Measurements from ENCODE around the gene PACRG. TPM values are rescaled to one million over a fixed set of nuclear protein-coding genes. Genes with fewer than 3 reads are reported as not detected.
A peak's percentile ranks its signal among the peaks of the same experiment; 100 is the strongest.
"Not testable (repeated sequence)": the region's sequence is repeated elsewhere in the genome, so short reads cannot be mapped to it uniquely, and the experiment has no call there.

Gene PACRG
- polyA plus RNA-seq (0.11 to 0.61 TPM (median 0.31 TPM) in 3 replicates), polyA minus RNA-seq (not detected in 3 replicates)
- not detected for polyA plus RNA-seq (2011; ENCODE audit: low read depth)
- 0.12 and 0.19 TPM in 2 replicates for polyA plus RNA-seq (2011; cell fraction: cytosol; rRNA removed)
- 0.13 and 0.41 TPM in 2 replicates for polyA plus RNA-seq (2011; cell fraction: nucleus; rRNA removed)
- polyA plus RNA-seq (2012; ENCODE audit: low replicate concordance): 0.44 TPM in 1 of 2 replicates, not detected in the other
- not detected for polyA minus RNA-seq (2011; cell fraction: cytosol; rRNA and poly(A)+ RNA removed)
- 2.3 TPM in 1 of 2 replicates, not detected in the other for polyA minus RNA-seq (2011; cell fraction: nucleus; rRNA and poly(A)+ RNA removed)

- peak within 1 kb of the TSS; percentile 88 for H2AFZ ChIP-seq (ENCODE audit: control insufficient read depth, low read length)
- no peaks in the 10 kb centered on the region for H3K9me1 ChIP-seq (ENCODE audit: control insufficient read depth, extremely low read depth, insufficient read depth, low read length)
- peak within 1 kb of the TSS; percentile 86 for H3K4me2 ChIP-seq (ENCODE audit: control insufficient read depth, extremely low read depth, insufficient read depth, low read depth, low read length)
- no peaks in the 10 kb centered on the region for H3K79me2 ChIP-seq (ENCODE audit: control insufficient read depth, insufficient read depth, low read length)
- no peaks in the 10 kb centered on the region for H4K20me1 ChIP-seq (ENCODE audit: control insufficient read depth, extremely low read depth, insufficient read depth, low read length)
- TF ChIP-seq CTCF (optimal IDR thresholded peaks at IDR 0.05 in 1 of 3, IDR thresholded peaks at IDR 0.05 in 1 of 3, conservative IDR thresholded peaks at IDR 0.05 in 1 of 3; ENCODE audit: extremely low read depth in 1 of 3, insufficient read depth in 2 of 3, low read length in 3 of 3): no peak
- TF ChIP-seq EZH2 (IDR thresholded peaks at IDR 0.05; ENCODE audit: low read length): no peak
- peak within 1 kb of the TSS; percentile 58 for H3K27ac ChIP-seq (ENCODE audit: control insufficient read depth, insufficient read depth, low read length)
- peak within 1 kb of the TSS; percentile 64 to 83 (median 75) for H3K4me3 ChIP-seq (ENCODE audit: control insufficient read depth in 2 of 3, extremely low read depth in 1 of 3, insufficient read depth in 2 of 3, low read depth in 1 of 3, low read length in 3 of 3)
- dilution Hi-C loops (cut with MboI; ENCODE audit: extremely low pct_ligation_motif_present, low sequenced_read_pairs): no loop called here
- peak within 1 kb of the TSS; percentile 80 for H3K9ac ChIP-seq (ENCODE audit: control insufficient read depth, extremely low read depth, insufficient read depth, low read length)
- DNase-seq (ENCODE audit: low read depth, low spot score) (peak; percentile 81), FAIRE-seq (peak; percentile 13)
- H3K9me3 ChIP-seq (ENCODE audit: control insufficient read depth, low read depth, low read length): no peaks in the 10 kb centered on the region
- no peaks in the 10 kb centered on the region for H3K36me3 ChIP-seq (ENCODE audit: control insufficient read depth in 2 of 2, extremely low read depth in 1 of 2, insufficient read depth in 2 of 2, low read length in 2 of 2)
- H3K4me1 ChIP-seq (ENCODE audit: control insufficient read depth, extremely low read depth, insufficient read depth, low read length): peaks cover 7% of the 10 kb centered on the region
- H3K27me3 ChIP-seq (ENCODE audit: control insufficient read depth, extremely low read depth, insufficient read depth, low read length): no peaks in the 10 kb centered on the region
Measured at GRCh38 chr6:162727322-162728182, at the start of gene PACRG, which contains the start of gene PRKN. PACRG (plus strand) TSS chr6:162727974. PRKN (minus strand) TSS chr6:162727766.

- H3K9me3 ChIP-seq (ENCODE audit: control insufficient read depth, low read depth, low read length); H3K27ac ChIP-seq (ENCODE audit: control insufficient read depth, insufficient read depth, low read length); H3K9me1 ChIP-seq (ENCODE audit: control insufficient read depth, extremely low read depth, insufficient read depth, low read length); H3K4me1 ChIP-seq (ENCODE audit: control insufficient read depth, extremely low read depth, insufficient read depth, low read length); H3K27me3 ChIP-seq (ENCODE audit: control insufficient read depth, extremely low read depth, insufficient read depth, low read length); FAIRE-seq; DNase-seq (ENCODE audit: low read depth, low spot score); H4K20me1 ChIP-seq (ENCODE audit: control insufficient read depth, extremely low read depth, insufficient read depth, low read length); H3K9ac ChIP-seq (ENCODE audit: control insufficient read depth, extremely low read depth, insufficient read depth, low read length); H3K79me2 ChIP-seq (ENCODE audit: control insufficient read depth, insufficient read depth, low read length); H3K36me3 ChIP-seq (ENCODE audit: control insufficient read depth in 2 of 2, extremely low read depth in 1 of 2, insufficient read depth in 2 of 2, low read length in 2 of 2); H3K4me2 ChIP-seq (ENCODE audit: control insufficient read depth, extremely low read depth, insufficient read depth, low read depth, low read length); H3K4me3 ChIP-seq (ENCODE audit: control insufficient read depth in 2 of 3, extremely low read depth in 1 of 3, insufficient read depth in 2 of 3, low read depth in 1 of 3, low read length in 3 of 3); H2AFZ ChIP-seq (ENCODE audit: control insufficient read depth, low read length); dilution Hi-C loops (cut with MboI; ENCODE audit: extremely low pct_ligation_motif_present, low sequenced_read_pairs): not testable (repeated sequence)
Measured at GRCh38 chr6:162678896-162679295, 48.9 kb upstream of the PACRG start.
